WERI-Rb-1 (cell line): Measurements from ENCODE around the gene BAHCC1.

Experiments used
- DNase-seq: peaks from one replicate; pipeline ENCODE4 v3.0.0-alpha.2; 2020
- H3K27ac ChIP-seq: fragments of 250-450 bp; sonication (Bioruptor Pico); 2 replicates; pipeline ENCODE4 v1.5.1; 2020; ENCODE audit warnings: mild to moderate bottlenecking, moderate library complexity
- H3K27me3 ChIP-seq: fragments of 250-450 bp; sonication (Bioruptor Pico); 2 replicates; pipeline ENCODE4 v1.5.1; 2021; ENCODE audit warnings: mild to moderate bottlenecking, low read depth, moderate library complexity; ENCODE audit not compliant: insufficient read depth, severe bottlenecking
- H3K36me3 ChIP-seq: fragments of 250-450 bp; sonication (Bioruptor Pico); 2 replicates; pipeline ENCODE4 v1.5.1; 2020; ENCODE audit warnings: mild to moderate bottlenecking, moderate library complexity
- H3K4me3 ChIP-seq: 2 replicates; pipeline ENCODE4 v1.5.1; 2011; ENCODE audit warnings: low read depth, mild to moderate bottlenecking, control low read depth, low read length
- H3K9me3 ChIP-seq: fragments of 250-450 bp; sonication (Bioruptor Pico); 2 replicates; pipeline ENCODE4 v1.5.1; 2021; ENCODE audit warnings: mild to moderate bottlenecking, moderate library complexity; ENCODE audit not compliant: severe bottlenecking
- TF ChIP-seq, protein P1 (sequence below): IDR thresholded peaks from 2 replicates; pipeline ENCODE4 v1.5.1; 2011; ENCODE audit warnings: low read depth, mild to moderate bottlenecking, control low read depth, inconsistent platforms, low read length

BAHCC1 gene

GRCh38 chr17:81491181-81491581 lies 95.9 kb downstream of the BAHCC1 start:
- TF ChIP-seq, protein P1, sequence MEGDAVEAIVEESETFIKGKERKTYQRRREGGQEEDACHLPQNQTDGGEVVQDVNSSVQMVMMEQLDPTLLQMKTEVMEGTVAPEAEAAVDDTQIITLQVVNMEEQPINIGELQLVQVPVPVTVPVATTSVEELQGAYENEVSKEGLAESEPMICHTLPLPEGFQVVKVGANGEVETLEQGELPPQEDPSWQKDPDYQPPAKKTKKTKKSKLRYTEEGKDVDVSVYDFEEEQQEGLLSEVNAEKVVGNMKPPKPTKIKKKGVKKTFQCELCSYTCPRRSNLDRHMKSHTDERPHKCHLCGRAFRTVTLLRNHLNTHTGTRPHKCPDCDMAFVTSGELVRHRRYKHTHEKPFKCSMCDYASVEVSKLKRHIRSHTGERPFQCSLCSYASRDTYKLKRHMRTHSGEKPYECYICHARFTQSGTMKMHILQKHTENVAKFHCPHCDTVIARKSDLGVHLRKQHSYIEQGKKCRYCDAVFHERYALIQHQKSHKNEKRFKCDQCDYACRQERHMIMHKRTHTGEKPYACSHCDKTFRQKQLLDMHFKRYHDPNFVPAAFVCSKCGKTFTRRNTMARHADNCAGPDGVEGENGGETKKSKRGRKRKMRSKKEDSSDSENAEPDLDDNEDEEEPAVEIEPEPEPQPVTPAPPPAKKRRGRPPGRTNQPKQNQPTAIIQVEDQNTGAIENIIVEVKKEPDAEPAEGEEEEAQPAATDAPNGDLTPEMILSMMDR: no peak
- Histone ChIP-seq H3K4me3 (no peak overlapping the region), H3K36me3 (no peaks in the 10 kb centered on the region; the same call in 1 of the 2 replicates), H3K27me3 (no peaks in the 10 kb centered on the region), H3K9me3 (no peaks in the 10 kb centered on the region), H3K27ac (peak overlapping the region; percentile 4; the same call in 1 of the 2 replicates)
- peak; percentile 88 for DNase-seq

GRCh38 chr17:81491761-81492160 lies 96.5 kb downstream of the BAHCC1 start:
- Histone ChIP-seq H3K36me3 (no peaks in the 10 kb centered on the region; the same call in 1 of the 2 replicates), H3K4me3 (peak overlapping the region; percentile 40), H3K9me3 (no peaks in the 10 kb centered on the region), H3K27me3 (no peaks in the 10 kb centered on the region), H3K27ac (peak overlapping the region; percentile 41)
- TF ChIP-seq, protein P1: peak; percentile 14; the same call in 1 of the 2 replicates
- DNase-seq: no peak

GRCh38 chr17:81492202-81492601 lies 96.9 kb downstream of the BAHCC1 start:
- Histone ChIP-seq H3K36me3 (no peaks in the 10 kb centered on the region; the same call in 1 of the 2 replicates), H3K9me3 (no peaks in the 10 kb centered on the region), H3K4me3 (peak overlapping the region; percentile 40), H3K27ac (peak overlapping the region; percentile 41), H3K27me3 (no peaks in the 10 kb centered on the region)
- TF ChIP-seq, protein P1: no peak
- peak; percentile 68 for DNase-seq

DNA sequence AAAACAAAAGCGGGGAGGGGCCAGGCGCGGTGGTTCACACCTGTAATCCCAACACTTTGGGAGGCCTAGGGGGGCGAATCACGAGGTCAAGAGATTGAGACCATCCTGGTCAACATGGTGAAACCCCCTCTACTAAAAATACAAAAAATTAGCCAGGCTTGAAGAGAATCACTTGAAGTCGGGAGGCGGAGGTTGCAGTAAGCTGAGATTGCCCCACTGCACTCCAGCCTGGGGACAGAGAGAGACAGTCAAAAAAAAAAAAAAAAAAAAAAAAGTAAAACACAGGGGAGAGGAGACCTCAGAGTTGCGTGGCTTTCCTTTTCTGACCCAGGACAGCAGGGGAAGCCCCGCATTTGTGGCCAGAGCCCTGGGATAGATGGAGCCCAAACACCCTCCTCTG lies 97.4 kb downstream of the BAHCC1 start:
- Histone ChIP-seq H3K36me3 (no peaks in the 10 kb centered on the region; the same call in 1 of the 2 replicates), H3K27ac (peak overlapping the region; percentile 41)
- TF ChIP-seq, protein P1: no peak

GRCh38 chr17:81493198-81494038 lies 98.2 kb downstream of the BAHCC1 start:
- Histone ChIP-seq H3K9me3 (no peaks in the 10 kb centered on the region), H3K27ac (no peak overlapping the region), H3K4me3 (no peak overlapping the region), H3K36me3 (no peaks in the 10 kb centered on the region; the same call in 1 of the 2 replicates), H3K27me3 (no peaks in the 10 kb centered on the region)
- TF ChIP-seq, protein P1: no peak
- DNase-seq: no peak

More for the DNA sequence above, 97.4 kb downstream of the BAHCC1 start:
- Histone ChIP-seq H3K27me3 (no peaks in the 10 kb centered on the region), H3K9me3 (no peaks in the 10 kb centered on the region), H3K4me3 (no peak overlapping the region)
- DNase-seq: no peak
